Endometrial microvascular endothelial cells (primary cell): ENCODE measurements around the gene CXCR5. TPM values are rescaled to one million over a fixed set of nuclear protein-coding genes. Genes with fewer than 3 reads are reported as not detected.

ENCODE experiments used
- in situ Hi-C: cut with HindIII; loops from 2 replicates; pipeline ENCODE4 v1.10.0; 2017; ENCODE audit warnings: low sequenced_read_pairs, low pct_unique_long_range_greater_than_20kb; ENCODE audit errors: inconsistent ontology term
- total RNA-seq: library from RNA; depleted of rRNA; stranded (reverse); fragments of >200 nt; gene quantifications from one replicate; pipeline ENCODE4 v1.2.3, GENCODE V29; 2015; ENCODE audit errors: inconsistent ontology term

CXCR5 gene
- total RNA-seq, 1 donor from 2014 or later = not detected

DNA sequence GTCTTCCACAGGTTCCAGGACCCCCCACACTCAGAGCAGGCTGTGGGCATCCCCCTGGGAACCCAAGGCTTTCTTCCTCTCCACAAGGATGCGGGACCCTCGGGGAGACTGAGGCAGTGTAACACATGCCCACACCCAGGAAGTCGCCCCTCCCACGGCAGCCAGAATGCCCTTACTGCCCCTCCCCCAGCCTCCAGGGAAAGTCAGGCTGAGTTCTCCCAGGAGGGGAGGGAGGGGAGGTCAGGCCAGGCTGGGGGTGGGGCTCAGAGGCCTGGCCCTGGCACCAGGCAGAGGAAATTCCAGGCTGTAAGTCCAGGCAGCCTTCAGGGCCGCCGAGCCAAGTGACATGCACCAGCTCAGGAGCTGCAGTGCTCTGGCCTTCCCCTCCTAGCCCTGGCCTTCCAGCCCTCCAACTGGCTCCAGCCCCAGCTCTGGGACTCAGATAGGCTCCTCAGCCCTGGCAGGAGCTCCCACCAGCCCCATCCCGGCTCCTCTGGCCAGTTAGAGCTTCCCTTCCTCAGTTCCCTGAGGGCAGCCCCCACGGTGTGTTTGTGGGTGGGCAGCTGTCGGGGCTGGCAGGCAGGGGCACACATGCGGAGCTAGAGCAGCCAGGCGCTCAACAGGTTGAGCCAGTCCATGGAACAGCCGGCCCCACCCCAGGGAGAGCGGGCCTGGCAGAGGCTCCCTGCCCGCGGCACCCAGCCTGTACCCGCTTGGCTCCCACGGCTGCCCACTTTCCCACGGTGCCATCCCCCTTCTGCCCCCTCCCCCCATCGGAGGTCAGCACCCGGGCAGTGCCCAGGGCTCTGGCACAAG lies 38.4 kb downstream of the CXCR5 start:
- in situ Hi-C loops = no loop called here

DNA sequence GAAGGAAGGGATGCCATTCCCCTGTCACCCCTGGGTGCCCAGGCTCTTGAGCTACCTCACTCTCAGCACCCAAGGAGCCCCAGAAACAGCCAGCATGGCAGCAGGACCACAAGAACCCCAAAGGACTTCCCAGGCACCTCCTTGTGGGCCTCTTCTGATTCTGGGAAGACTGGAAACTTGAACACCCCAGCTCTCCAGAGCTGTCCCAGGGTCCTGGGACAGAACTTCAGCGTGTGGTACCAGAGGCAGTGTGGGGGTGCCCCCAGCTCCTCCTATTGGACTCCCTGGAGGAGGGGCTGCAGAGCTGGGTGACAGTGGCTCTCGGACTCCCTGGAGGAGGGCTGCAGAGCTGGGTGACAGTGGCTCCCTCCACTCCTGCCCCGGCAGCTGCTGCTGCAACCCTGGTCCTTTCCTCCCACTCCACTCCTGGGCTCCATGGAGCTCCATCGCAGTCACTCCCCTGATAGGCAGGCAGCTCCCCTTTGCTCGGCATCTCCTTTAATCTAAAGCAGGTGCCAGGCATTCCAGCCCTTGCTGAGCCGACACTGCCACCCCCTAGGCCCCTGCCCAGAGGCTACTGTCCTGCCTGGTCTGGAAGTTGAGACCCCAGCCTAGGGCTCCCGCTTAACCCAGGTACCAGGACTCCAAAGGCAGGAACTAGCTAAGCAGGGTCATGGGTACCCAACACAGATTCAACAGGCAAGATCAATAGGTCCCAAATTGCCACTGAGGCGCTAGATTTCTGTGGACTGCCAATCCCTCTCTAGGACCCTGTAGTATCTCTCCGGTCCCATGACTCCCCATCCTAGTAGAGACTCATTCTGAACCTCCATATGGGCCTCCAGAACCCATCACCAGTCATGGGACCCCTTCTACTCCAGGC lies 39.3 kb downstream of the CXCR5 start:
- in situ Hi-C loops = no loop called here

DNA sequence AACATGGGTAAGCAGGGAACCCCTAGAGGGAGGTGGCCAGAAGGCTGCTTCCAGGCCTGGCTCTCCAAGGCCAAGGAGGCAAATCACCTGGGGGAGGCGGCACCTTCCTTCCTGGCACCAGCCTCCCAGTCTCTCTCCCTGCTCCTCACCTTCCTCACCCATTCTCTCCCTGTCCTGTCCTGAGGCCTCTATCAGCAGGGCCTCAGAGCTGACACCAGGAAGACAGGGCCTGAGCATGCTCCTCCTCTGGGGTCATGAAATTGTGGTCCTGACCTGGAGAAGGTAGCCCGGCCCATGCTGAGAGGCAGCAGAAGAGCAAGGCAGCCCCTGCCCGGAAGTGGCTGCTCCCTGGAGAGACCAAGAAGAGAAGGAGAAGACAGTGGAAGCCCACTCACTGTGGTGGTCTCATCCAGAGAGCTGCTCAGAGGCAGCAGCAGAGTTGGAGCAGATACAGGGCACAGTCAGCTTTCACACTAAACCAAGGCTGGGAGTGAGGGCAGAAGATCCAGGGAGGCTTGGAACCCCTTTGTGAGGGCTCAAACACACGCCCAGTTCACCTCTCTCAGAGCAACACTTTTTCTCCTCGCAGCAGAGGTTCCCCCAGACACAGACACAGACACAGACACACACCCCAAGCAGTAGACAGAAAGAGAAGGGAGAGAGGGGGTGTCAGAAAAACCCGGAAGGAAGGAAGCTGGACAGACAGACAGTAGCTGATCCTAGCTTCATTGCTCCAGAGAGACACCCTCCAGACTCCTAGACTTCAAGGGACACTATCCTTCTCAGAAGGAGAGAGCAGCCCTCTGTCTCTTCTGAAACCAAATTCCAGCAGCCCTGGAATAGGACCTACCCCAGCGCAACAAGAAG lies 40.3 kb downstream of the CXCR5 start:
- in situ Hi-C loops = no loop called here

DNA sequence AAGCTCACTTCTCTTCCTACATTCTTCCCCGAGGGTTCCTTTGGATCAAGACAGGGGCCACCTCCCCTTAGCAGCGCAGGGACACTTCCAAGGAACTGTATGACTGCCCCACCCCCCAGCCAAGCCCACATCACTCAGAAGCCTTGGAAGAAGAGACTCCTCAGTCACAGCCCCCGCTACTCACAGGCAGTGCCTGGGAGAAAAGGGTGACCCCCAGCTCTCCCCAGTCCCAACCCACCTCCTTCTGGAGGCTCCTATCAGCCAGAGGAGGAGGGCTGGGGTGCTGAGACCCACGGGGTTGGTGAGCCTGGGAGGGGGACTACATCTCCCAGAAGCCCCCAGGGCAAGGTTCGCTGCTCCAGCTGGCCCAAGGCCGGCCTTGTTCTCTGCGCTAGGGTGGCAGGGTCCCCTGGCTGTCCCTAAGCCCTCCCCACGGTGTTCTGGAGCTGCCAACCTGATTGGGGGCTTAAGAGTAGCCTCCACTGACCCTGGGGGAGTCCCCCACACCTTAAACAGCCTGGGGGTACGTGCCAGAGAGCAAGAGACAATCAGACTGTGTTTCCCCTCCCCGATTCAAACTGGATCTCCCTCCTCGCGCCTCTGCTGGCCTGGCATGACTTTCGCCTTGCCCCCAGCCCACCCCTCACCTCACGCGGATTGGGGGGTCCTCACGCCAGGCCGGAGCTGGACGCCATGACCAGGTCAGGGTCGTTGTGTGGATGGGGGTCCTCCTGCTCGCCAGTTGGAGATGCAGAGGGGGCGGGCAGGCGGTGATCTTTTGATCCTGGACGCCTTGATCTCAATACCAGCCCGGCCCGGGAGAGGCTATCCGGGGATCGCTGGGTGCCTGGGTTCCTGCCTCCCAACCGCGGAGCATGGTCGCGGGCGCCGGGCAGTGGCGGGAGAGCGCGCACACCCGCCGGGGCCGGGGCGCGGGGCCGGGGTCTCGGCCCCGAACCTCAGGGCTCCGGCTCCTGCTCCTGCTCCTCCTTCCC lies 41.2 kb downstream of the CXCR5 start:
- in situ Hi-C loops = no loop called here

DNA sequence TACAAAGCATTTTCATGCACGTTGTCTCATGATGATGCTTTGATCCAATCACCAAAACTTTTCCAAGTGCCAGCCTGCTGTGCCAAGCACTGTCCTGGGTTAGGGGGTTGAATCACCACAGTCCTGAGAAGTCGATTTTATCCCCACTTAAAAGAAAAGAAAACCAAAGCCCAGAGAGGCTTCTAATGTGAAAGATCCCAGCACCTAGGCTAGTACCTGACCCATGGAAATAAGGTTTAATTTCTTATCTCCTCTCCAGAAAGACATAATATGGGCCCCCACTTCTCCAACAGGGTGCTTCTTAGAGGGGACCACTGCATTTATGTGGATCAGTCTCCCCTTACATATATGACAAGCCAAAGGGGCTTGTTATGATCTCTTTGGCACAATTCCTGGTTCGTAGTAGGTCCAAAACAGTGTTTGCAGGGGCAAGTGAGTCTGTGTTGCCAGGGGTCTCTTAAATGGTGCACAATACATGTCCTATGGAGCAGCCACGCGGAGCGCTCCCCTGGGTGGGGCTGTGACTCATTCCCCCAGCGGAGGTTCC lies 43.9 kb downstream of the CXCR5 start:
- in situ Hi-C loops = no loop called here

DNA sequence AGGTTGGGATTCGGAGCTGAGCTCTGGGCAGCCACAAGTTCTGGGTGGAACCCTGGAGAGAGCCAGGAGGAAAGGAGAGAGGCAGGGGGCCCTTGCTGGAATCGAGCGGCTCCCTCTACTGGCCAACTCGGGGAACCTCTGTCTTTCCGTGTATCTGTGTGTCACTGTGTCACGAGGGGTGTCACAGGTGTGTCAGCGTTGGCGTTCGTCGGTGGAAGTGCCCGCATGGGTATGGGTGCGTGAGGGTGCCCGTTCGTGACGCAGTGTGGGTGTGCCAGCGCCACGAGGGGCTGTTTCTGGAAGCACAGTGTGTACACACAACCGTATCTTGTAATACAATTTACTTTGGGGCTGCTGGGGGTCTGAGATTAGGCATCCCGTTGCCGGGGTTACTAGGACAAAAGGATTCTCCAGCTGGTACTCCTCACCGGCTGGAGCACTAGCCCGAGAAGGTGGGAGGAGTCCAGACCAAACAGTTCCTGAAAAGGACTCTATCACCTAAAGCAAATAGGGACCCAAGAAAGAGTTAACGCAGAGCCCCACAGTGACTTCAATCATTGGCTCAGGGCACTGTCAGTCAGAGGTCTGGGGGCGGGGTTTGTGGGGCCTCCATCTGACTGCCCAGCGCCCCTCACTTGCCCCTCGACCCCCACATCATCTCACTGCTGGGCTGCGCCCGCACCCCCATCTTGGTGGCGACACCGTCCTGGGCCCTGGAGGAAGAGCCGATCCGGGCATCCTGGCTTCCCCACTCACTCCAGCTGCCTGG lies 44.6 kb downstream of the CXCR5 start:
- in situ Hi-C loops = no loop called here

DNA sequence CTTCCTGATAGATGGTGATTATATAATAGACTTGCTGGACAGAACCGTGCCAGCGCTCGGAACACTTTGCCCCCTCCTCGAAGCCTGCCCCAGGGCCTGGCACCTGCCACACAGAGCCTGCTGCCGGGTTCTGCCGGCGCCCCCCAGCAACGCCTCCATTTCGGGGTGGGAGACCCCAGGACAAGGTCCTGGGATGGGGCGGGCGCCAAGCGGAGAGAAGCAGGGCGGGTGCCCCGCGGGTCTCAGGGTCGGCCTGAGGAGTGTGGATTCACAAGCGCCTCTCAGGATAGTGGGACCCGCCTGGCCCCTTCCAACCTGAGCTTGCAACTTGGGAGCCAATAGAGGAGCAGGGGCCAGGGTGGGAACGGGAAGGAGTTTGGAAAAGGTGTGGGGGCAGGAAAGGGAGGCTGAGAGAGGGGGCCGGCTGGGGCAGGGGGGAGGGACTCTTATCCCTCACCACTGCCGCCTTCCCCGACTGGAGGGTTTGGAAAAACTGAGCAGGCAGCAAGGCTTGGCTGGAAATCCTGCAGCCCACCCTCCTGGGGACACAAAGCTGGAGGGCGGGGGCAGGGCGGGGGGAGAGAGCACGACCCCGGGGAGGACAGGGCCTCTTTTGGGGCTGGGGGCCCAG lies 45.3 kb downstream of the CXCR5 start:
- in situ Hi-C loops = no loop called here

DNA sequence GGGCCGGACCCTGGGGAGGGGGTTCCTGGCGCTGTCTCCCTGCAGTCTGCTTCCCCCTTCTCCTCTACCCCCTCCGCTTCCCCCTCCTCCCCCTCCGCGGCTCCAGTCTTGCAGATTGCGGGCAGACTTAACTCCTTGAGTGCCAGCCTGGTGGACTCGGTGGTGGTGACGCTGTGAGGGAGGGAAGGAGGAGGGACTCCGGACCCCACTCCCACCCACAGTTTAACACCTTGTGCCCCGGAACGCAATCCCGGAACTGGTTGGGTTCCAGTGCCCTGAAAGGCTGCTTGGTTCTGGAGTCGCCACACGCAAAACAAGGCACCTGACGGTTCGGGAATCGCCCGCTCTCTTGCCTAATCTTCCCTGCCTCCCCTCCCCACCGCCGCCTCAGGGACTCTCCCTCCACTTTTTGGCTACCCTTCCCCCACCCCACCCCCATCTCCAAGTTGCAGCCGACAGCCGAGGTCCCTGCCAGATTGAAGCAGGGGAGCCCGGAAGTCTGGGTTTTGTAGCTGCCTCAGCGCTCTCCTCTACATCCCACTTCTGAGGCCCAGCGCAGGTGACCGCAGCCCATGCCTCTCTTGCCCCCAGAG lies 45.9 kb downstream of the CXCR5 start:
- in situ Hi-C loops = no loop called here

DNA sequence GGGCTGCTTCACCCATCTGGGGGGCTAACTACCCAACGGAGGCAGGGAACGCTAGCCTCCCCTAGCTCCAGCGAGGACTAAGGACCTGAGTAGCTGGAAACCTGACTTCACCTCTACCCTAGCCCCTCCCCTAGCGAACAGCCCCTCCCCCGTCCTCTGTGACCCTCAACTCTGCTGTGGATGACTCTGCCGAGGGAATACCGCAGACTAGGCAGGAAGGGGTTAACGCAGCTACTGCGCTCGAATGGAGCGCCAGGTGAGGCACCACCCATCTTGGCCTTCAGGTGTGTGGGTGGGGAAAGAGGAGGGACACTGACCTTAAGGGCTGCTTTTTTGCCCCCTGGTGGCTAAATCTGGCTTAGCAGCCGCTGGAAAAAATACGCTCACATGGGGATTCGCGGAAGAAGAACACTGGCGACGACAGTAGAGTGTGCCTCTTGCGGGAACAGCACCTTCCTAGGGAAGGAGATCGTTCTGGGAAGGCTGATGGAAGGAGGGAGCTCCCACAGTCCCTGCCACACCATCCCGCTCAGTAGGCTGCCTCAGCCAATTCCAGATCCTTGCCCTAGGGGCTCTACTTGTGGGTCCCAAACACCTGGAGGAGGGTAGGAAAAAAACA lies 46.5 kb downstream of the CXCR5 start:
- in situ Hi-C loops = no loop called here

DNA sequence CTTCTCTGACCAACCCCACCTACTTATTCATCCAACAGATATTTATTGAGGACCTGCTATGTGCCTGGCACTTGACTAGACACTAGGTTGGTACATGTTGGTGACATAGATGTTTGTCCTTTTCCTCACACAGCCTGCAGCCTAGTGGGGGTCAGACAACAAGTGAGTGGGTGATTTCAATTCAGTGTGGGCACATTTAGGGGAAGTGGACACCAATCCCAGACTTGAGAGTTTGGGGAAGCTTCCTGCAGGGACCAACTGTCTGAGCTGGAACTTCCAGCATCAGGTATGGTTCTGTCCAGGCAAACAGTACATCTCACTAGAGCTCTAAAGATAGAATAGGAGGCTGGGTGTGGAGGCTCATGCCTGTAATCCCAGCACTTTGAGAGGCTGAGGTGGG lies 47.9 kb downstream of the CXCR5 start:
- in situ Hi-C loops = no loop called here

DNA sequence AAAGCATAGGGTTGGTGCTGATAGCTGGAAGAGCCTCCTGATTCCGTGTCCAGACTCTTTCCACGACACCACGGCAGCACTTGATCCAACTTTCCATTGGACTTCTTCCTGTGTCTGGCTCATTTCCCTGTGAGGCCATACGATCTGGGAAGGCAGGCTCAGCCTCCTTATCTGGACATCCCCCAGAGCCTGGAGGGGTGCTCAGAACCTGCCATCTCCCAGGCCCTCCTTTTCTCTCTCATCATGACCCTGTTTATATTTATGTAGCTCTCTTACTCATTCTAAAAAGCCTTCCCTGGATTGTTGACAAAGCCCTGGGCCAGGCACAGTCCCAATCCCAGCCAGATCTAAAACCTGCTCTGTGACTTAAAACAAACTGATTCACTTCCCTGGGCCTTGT lies 49.8 kb downstream of the CXCR5 start:
- in situ Hi-C loops = no loop called here

DNA sequence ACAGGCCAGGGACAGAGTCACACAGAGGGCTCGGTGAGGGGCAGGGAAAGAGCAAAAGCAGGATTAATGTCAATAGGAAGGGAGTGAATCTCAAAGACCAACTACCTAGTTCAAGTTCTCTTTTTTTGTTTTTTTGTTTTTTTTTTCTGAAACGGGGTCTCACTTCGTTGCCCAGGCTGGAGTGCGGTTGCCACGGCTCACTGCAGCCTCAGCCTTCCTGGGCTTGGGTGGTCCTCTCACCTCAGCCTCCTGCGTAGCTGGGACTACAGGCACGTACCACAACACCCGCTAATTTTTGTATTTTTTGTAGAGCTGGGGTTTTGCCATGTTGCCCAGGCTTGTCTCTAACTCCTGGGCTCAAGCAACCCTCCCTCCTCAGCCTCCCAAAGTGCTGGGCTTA lies 51.7 kb downstream of the CXCR5 start:
- in situ Hi-C loops = no loop called here

DNA sequence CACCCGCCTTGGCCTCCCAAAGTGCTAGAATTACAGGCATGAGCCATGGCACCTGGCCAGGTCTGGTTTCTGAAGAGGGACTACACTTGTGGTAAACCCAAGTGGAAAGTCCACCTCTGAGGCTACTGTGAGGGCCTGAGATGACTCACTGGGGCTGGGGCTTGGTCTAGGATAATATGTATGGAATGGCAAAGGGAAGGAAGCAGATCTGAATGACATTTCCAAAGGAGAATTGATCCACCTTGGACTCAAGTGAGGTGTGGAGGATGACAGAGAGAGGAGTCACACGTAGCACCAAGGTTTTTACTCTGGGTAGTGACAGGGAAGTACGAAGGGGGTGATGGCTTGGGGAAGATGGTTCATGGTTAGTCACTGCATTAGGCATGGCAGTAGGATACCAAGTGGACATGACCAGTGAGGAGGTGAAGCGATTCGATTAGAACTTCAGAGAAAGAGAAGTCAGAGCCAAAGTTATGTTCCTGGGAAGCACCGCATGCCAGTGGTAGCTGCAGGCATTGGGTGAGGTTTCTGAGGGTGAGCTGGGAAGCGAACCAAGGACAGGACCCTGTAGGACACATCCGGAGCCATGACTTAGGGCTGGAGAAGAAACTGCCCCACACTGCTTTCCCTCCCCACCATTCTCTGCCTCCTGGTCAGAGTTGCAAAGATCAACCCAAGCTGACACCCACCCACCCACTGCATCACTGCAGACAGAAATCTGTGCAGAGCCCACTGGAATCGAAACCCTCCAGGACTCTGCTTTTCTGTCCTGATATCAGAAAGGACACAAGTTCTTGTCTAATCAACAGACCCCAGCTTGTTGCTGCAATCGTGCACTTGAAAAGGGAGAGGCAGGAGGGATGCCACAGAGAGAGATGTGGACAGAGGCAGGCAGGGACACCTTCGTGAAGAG lies 55.1 kb downstream of the CXCR5 start:
- in situ Hi-C loops = no loop called here

DNA sequence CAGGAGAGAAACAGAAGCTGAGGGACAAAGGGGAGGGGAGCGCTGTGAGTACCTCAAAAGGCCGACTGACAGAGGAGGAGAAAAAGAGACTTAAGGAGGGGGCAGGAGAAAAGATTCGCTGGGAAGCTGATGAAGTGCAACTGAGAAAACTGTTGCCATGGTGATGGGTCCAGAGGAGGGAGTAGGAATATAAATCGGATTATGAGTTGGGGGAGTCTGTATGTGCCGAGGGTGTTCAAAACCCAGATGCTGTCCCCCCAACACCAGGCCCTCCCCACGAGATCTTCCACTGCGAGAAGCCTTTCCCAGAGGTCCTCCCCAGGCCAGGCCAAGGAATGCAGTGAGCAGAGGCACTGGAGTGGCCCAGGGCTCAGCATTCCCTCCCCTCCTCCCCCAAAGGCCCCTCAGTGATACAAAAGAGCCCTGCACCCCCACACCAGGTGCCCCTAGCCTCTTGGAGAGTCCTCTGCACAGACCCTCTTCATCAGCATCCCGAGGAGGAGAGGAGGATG lies 55.8 kb downstream of the CXCR5 start:
- in situ Hi-C loops = no loop called here
